Vagina (tissue), 2 donors: ENCODE data around the gene TK1.

ENCODE experiments used
- CTCF ChIP-seq, 3 experiments: fragments of 450-650 bp in 2 of 3; fragments of 200-600 bp in 1 of 3; sonication (generic) in 1 of 3; IDR thresholded peaks; one replicate each; pipeline ENCODE4 v1.5.1; 2017 to 2019; ENCODE audit warnings: antibody characterized with exemption in 3 of 3, mild to moderate bottlenecking in 2 of 3, moderate library complexity in 2 of 3
- POLR2A ChIP-seq, 2 donors: fragments of 450-650 bp; IDR thresholded peaks; one replicate each; pipeline ENCODE4 v1.6.1; 2017; ENCODE audit warnings: antibody characterized with exemption in 2 of 2, mild to moderate bottlenecking in 2 of 2, moderate library complexity in 2 of 2
- POLR2AphosphoS5 ChIP-seq, 2 donors: sonication (generic); formaldehyde crosslinking; IDR thresholded peaks; one replicate each; pipeline ENCODE4 v1.9.0; 2017; ENCODE audit warnings: antibody characterized with exemption in 2 of 2, mild to moderate bottlenecking in 2 of 2, low read depth in 1 of 2; ENCODE audit not compliant: insufficient read depth in 1 of 2

- TF ChIP-seq POLR2A (IDR thresholded peaks at IDR 0.05) (no peak), POLR2AphosphoS5 (IDR thresholded peaks at IDR 0.05; ENCODE audit: insufficient read depth in 1 of 2, low read depth in 1 of 2) (no peak), CTCF (IDR thresholded peaks at IDR 0.05) (no peak)
Observed at GRCh38 chr17:78230252-78230962, 43.6 kb upstream of the TK1 start.
